HUES64 (cell line): Measurements from ENCODE around the gene ZIC1.
A peak's percentile ranks its signal among the peaks of the same experiment; 100 is the strongest.

Source experiments
- H3K27ac ChIP-seq: 2 replicates; pipeline ENCODE4 v1.7.0; 2013; ENCODE audit warnings: low read depth, low read length, inconsistent platforms
- H3K27me3 ChIP-seq: 2 replicates; pipeline ENCODE4 v1.6.1; 2013; ENCODE audit warnings: mild to moderate bottlenecking, low read length; ENCODE audit not compliant: insufficient read depth
- H3K36me3 ChIP-seq: 2 replicates; pipeline ENCODE4 v1.6.1; 2013; ENCODE audit warnings: mild to moderate bottlenecking, low read length; ENCODE audit not compliant: insufficient read depth
- H3K4me1 ChIP-seq: 2 replicates; pipeline ENCODE4 v1.6.1; 2013; ENCODE audit warnings: mild to moderate bottlenecking, low read length, moderate library complexity; ENCODE audit not compliant: insufficient read depth
- H3K4me3 ChIP-seq: 2 replicates; pipeline ENCODE4 v1.5.1; 2013; ENCODE audit warnings: mild to moderate bottlenecking, low read length, moderate library complexity
- H3K9ac ChIP-seq: 2 replicates; pipeline ENCODE4 v1.6.1; 2013; ENCODE audit warnings: mild to moderate bottlenecking, low read depth, low read length
- H3K9me3 ChIP-seq: 2 replicates; pipeline ENCODE4 v1.6.1; 2013; ENCODE audit warnings: low read depth, low read length; ENCODE audit not compliant: insufficient read depth
- WGBS: fragments of 150-250, 120-280 bp; methylation state at CpG from one replicate; pipeline ENCODE4 v1.1.7; 2013; ENCODE audit warnings: missing lambda C conversion rate; 5-methylcytosine and 5-hydroxymethylcytosine counted together

Gene ZIC1

DNA sequence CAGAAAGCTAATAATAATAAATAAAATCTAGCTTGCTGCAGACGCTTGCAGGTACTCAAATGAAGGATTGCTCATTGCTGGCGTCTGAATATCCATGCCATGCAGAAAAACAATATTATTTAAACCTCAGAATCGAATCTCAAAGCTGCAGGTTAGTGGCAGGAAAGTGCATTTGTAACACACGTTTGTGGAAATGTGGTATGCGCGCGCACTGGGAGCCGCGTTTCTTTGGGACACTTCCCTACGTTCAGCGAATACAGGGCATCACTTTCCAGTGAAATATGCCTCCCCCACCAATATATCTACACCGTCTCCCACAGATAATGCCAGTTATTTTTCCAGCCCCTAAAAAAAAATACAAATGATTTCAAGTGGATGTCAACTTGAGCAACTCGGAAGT, 39.9 kb upstream of the ZIC1 start:
- Histone ChIP-seq H3K36me3 (no peaks in the 10 kb centered on the region), H3K27me3 (peaks cover 100% of the 10 kb centered on the region), H3K9ac (no peak overlapping the region), H3K9me3 (no peaks in the 10 kb centered on the region), H3K4me3 (no peak overlapping the region), H3K27ac (no peak overlapping the region), H3K4me1 (peaks cover 46% of the 10 kb centered on the region)
- WGBS = 3% methylated on average over 13 of the region's 13 CpGs

DNA sequence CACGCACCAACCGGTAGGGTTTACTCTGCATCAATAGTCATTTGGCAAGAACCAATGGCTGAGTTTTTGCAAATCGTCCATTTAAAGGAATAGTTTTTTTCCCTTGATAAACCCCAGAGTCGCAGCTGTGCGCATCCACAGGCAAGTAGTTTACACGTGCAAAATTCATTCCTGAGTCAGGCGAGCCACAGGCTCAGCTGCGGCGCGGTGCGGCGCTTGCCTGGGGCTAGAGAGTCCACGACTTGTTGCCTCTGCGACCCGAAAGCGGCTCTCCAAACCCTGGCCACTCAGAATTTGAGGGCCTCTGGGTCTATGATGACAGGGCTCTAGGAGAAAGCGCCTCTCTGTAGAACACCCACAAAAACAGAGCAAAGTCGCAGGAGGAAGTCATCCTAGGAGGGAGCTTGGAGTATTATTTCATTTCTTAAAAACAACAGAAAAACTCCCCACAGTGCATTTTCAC, 39.5 kb upstream of the ZIC1 start:
- no peak overlapping the region for H3K9ac ChIP-seq
- peaks cover 100% of the 10 kb centered on the region for H3K27me3 ChIP-seq
- peaks cover 46% of the 10 kb centered on the region for H3K4me1 ChIP-seq
- no peak overlapping the region for H3K27ac ChIP-seq
- no peaks in the 10 kb centered on the region for H3K9me3 ChIP-seq
- H3K4me3 ChIP-seq = no peak overlapping the region
- no peaks in the 10 kb centered on the region for H3K36me3 ChIP-seq
- 1% methylated on average over 18 of the region's 18 CpGs for WGBS

- no peaks in the 10 kb centered on the region for H3K36me3 ChIP-seq
- H3K27me3 ChIP-seq = peaks cover 100% of the 10 kb centered on the region
- no peak overlapping the region for H3K9ac ChIP-seq
- no peak overlapping the region for H3K4me3 ChIP-seq
- H3K9me3 ChIP-seq = no peaks in the 10 kb centered on the region
- 2% methylated on average over 19 of the region's 19 CpGs for WGBS
- H3K4me1 ChIP-seq = peaks cover 46% of the 10 kb centered on the region
- H3K27ac ChIP-seq = no peak overlapping the region
These were observed 38.8 kb upstream of the ZIC1 start for GRCh38 chr3:147370349-147370748.

DNA sequence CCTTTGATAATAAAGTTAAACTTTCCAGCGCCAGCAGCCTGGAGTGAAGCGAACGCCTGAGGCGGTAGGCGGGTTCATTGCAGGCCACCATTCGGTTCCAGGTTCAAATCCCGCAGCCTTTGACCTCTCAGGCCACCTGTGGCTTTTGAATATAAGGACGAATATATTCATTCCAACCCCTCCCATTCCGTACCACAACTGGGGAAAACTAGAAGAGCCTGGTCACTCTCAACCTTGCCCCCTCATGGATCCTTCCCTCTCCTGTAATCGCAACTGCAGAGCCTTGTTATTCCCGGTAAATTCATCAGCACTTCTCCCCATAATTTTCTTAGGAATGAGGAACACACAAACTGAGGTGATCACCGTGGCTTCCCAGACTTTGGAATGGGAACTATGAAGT, 38.0 kb upstream of the ZIC1 start:
- no peak overlapping the region for H3K9ac ChIP-seq
- peaks cover 100% of the 10 kb centered on the region for H3K27me3 ChIP-seq
- H3K4me1 ChIP-seq = peaks cover 46% of the 10 kb centered on the region
- H3K9me3 ChIP-seq = no peaks in the 10 kb centered on the region
- H3K4me3 ChIP-seq = no peak overlapping the region
- H3K36me3 ChIP-seq = no peaks in the 10 kb centered on the region
- H3K27ac ChIP-seq = no peak overlapping the region
- WGBS = 1% methylated on average over 12 of the region's 12 CpGs

DNA sequence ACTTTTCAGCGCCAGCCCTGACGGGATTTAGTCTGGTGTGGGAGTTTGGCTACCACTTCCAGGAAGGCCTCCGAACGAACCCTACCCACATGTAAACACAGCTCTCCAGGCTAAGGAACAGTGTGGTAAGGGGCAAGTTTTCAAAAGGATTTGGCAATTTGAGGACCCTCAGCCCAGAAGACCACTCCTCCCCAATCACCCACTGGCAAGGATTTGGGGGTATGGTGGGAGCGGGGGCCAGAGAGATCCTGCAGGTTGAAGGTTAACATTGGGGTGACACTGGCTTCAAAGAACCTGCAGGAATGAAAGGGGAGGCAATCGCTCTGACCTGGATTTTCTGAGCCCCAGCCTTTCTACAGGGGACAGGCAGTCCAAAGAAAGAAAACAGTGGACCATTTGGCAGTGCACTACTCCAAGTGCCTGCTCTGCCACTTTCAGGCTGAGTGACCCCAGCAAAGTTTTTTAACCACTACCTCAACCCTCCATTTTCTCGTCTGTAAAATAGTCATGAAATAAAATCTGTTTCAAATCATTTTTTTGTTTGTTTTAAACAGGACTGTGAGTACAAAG, 37.3 kb upstream of the ZIC1 start:
- Histone ChIP-seq H3K4me3 (no peak overlapping the region), H3K36me3 (no peaks in the 10 kb centered on the region), H3K27me3 (peaks cover 100% of the 10 kb centered on the region), H3K9me3 (no peaks in the 10 kb centered on the region), H3K4me1 (peaks cover 51% of the 10 kb centered on the region), H3K9ac (no peak overlapping the region), H3K27ac (no peak overlapping the region)
- 13% methylated on average over 2 of the region's 7 CpGs for WGBS

DNA sequence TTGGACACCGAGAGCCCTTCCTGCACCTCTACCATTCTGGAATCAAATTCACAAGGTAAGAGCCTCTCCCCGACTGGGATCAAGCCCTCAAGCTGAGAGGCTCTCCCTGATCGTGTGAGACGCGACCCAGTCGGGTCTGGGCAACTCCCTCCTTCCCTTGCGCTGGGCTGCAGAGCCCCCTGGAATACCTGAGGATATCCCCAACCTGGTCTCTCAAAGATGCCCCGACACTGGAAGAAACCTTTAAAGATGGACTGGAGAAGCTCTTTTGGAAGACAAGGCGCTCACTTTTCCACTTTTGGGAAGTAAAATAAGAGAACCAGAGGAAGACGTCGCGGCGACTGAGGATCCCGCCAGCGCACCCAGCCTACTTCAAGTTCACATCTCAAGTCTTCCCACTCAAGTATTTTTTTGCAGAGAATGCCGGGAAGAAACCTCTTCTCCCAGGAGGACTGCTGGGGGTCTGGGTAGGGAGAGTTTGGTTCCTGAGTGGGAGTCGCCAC, 36.6 kb upstream of the ZIC1 start:
- Histone ChIP-seq H3K27ac (no peak overlapping the region), H3K9me3 (no peaks in the 10 kb centered on the region), H3K27me3 (peaks cover 100% of the 10 kb centered on the region), H3K36me3 (no peaks in the 10 kb centered on the region), H3K4me3 (no peak overlapping the region), H3K4me1 (peaks cover 55% of the 10 kb centered on the region), H3K9ac (no peak overlapping the region)
- WGBS = 1% methylated on average over 16 of the region's 17 CpGs

GRCh38 chr3:147373301-147373700, 35.9 kb upstream of the ZIC1 start:
- no peaks in the 10 kb centered on the region for H3K36me3 ChIP-seq
- H3K4me3 ChIP-seq = no peak overlapping the region
- WGBS = 3% methylated on average over 6 of the region's 6 CpGs
- H3K27ac ChIP-seq = no peak overlapping the region
- peaks cover 49% of the 10 kb centered on the region for H3K4me1 ChIP-seq
- H3K27me3 ChIP-seq = peaks cover 100% of the 10 kb centered on the region
- no peaks in the 10 kb centered on the region for H3K9me3 ChIP-seq
- H3K9ac ChIP-seq = no peak overlapping the region

DNA sequence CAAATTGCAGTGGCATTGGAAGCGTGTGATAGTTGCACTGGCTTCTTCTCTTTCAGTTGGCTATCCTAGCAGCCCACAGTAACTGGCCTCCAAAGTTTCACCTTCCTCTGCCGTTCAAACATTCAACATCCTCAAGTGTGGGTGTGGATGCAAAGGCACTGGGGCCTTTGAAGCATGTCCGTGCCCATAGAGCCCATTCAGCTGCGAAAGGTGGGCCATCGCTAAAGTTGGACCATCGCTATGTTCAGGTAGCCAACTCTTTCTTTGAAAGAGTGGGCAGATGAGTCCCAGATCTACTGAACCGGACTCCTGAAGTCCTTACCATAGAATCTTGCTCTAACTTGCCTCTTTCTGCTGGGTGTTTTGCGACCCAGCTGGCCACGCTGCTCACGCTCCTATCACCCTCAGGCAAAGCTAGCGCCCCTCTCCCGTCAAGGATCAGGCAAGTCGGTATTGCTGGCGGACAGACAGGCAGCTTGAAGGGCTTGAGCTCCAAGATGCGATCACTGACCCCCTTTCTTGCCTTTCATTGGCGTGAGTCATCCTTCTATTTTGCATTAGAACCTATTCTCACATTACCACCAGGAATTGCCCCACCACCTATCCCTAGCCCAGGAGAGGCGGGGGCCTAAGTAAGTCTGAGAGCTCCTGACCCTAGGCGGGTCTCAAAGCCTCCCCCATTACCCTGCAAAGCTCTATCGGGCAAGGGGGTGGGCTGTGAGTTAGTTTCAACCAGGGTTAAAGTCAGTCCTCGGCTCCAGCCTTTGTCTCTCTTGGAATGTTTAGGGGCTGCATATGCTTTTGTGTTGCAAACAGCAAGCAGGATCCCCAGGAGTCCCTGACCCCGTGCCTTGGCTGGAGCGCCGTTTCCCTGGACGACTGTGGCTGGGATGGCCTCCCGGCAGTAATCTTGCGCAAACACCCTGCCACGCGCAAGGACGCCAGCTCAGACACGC, 31.5 kb upstream of the ZIC1 start:
- peak overlapping the region; percentile 34; the same call in 1 of the 2 replicates for H3K27ac ChIP-seq
- H3K9ac ChIP-seq = no peak overlapping the region
- no peaks in the 10 kb centered on the region for H3K36me3 ChIP-seq
- peaks cover 54% of the 10 kb centered on the region for H3K4me1 ChIP-seq
- no peaks in the 10 kb centered on the region for H3K9me3 ChIP-seq
- 2% methylated on average over 30 of the region's 30 CpGs for WGBS
- H3K4me3 ChIP-seq = peak overlapping the region; percentile 42
- H3K27me3 ChIP-seq = peaks cover 100% of the 10 kb centered on the region

- whole genome bisulfite sequencing = 33% methylated on average over 9 of the region's 10 CpGs
- H3K27me3 ChIP-seq = peaks cover 100% of the 10 kb centered on the region
- H3K4me1 ChIP-seq = peaks cover 73% of the 10 kb centered on the region
These were observed 29.5 kb upstream of the ZIC1 start for GRCh38 chr3:147379651-147380050.

DNA sequence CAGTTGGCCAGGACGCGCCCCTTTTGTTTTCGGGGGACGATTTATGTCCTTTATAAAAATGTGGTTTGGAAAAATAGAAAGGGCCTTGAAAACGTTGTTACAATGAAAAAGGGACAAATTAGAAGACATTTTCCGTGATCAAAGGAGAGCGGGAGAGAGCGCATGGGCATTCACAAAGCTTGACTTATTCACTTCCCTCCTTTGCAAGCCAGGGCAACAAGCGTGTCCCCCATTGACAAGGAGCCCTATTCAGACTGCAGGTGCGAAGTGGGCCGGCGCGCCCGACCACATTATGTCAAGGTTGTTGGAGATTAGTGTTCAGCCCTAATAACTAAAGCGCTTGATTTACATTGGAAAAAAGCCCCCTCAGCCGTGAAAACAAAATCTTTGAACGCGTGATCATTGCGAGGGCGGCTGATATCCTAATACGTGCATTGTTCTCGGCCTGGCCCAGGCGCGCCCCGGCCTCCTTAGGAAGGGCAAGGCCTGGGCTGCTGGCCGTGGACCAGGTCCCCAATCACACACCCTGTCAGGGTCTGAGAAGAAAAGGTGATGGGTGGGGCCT, 28.7 kb upstream of the ZIC1 start:
- no peaks in the 10 kb centered on the region for H3K9me3 ChIP-seq
- 49% methylated on average over 26 of the region's 26 CpGs for WGBS
- H3K4me3 ChIP-seq = peak overlapping the region; percentile 14; the same call in 1 of the 2 replicates
- peaks cover 100% of the 10 kb centered on the region for H3K27me3 ChIP-seq
- H3K36me3 ChIP-seq = no peaks in the 10 kb centered on the region
- H3K4me1 ChIP-seq = peaks cover 80% of the 10 kb centered on the region
- H3K27ac ChIP-seq = peak overlapping the region; percentile 18; the same call in 1 of the 2 replicates
- no peak overlapping the region for H3K9ac ChIP-seq

More at GRCh38 chr3:147379651-147380050, 29.5 kb upstream of the ZIC1 start:
- Histone ChIP-seq H3K9me3 (no peaks in the 10 kb centered on the region), H3K4me3 (no peak overlapping the region), H3K9ac (no peak overlapping the region), H3K36me3 (no peaks in the 10 kb centered on the region), H3K27ac (no peak overlapping the region)

- Histone ChIP-seq H3K9ac (no peak overlapping the region), H3K27ac (peak overlapping the region; percentile 18; the same call in 1 of the 2 replicates), H3K36me3 (no peaks in the 10 kb centered on the region), H3K4me3 (no peak overlapping the region), H3K4me1 (peaks cover 82% of the 10 kb centered on the region), H3K9me3 (no peaks in the 10 kb centered on the region), H3K27me3 (peaks cover 100% of the 10 kb centered on the region)
- 54% methylated on average over 3 of the region's 3 CpGs for WGBS
These were observed 28.2 kb upstream of the ZIC1 start for GRCh38 chr3:147380977-147381376.
